Measurements from ENCODE around the gene CEP164.

Gene CEP164

DNA sequence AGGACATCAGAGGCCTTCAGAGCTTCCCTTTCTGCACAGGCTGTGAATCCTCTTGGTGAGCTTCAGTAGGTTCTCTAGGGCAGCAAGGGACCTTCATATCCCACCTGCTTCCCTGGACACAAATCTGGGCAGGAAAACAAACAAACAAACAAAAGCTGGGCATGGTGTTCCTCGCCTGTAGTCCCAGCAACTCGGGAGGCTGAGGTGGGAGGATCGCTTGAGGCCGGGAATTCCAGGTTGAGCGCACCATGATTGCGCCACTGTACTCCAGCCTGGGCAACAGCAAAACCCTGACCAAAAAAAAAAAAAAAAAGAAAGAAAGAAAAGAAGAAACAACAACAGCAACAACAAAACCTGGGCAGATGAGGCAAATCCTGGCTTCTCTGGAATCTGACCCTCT, 92.9 kb downstream of the CEP164 start:
- DNase-seq (ENCODE audit: low read depth), result no peak

DNA sequence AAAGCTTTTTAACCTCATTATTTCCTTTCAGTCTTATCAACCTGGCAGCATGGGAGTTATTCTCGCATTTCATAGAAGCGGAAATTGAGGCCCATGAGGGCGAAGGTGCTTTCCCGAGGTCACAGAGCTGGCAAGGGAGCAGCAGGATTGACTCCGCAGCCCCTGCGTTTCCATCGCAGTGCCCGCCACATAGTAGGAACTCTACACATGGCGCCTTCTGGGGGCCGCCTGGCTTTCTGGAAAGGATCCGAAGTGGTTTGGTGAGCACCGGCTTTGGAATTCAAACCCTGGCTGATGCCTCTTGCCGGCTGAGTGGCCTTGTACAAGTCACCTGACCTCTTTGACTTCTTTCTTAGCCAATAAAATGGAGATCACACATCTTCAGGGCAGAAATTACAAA, 93.4 kb downstream of the CEP164 start:
- DNase-seq (ENCODE audit: low read depth), result no peak

DNA sequence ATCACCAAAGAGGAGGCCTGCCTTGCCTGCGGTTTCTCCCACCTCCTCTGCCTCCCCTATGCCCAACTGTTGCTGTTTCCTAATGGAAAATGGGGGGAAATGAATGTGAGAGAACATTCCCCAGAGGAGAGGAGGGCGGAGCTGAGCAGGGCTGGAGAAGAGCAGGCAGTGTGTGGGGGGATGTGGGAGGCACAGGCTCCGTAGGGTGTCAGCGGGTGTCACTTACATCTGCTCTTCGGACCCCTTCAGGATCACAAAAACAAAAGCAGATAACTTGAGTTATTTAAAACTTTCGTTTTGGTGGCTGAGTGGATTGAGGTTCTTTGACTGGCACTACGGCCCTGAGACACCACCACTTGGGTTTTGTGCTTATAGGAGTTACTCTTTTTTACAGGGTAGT, 93.8 kb downstream of the CEP164 start:
- no peak for DNase-seq (ENCODE audit: low read depth)

DNA sequence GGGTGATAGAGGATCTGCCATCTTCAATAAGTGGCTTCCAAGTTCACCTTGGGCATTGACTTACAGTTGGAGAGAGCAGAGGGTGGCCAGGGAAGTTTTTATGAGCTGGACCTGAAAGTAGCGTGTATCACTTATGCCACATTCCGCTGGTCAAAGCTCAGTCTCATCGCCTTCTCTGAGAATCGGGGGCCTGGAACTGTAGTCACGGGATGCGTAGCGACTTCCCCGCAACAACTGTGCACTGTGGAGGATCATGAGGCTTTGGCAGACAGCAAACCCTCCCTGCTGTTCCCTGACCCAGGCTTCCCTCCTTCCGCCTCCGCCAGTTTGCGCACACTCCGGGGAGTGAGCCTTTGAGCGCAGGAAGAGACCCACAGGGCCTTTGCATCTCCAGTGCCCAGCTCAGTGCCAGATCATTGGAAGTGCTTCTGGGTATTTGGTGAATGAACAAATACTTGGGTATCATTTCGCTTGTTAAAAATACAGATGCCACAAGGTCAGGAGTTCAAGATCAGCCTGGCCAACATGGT, 95.5 kb downstream of the CEP164 start:
- DNase-seq (ENCODE audit: low read depth), result no peak

DNA sequence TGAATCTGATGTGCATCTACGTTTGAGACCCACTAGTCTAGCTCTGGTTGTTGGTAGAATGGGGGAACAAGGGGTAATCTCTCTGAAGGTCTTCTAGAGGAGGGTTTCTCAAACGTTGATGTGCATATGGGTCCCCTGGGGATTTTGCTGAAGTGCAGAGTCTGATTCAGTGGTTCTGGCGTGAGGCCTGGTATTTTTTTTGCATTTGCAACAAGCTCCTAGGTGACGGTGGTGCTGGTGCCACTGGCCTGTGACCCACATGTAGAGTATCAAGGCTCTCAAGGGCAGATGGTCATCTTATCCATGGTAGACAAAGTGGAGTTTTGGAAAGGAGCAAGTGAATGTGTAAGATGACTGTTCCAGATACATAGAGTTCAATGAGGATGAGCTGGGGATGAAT, 97.1 kb downstream of the CEP164 start:
- no peak for DNase-seq (ENCODE audit: low read depth)

DNA sequence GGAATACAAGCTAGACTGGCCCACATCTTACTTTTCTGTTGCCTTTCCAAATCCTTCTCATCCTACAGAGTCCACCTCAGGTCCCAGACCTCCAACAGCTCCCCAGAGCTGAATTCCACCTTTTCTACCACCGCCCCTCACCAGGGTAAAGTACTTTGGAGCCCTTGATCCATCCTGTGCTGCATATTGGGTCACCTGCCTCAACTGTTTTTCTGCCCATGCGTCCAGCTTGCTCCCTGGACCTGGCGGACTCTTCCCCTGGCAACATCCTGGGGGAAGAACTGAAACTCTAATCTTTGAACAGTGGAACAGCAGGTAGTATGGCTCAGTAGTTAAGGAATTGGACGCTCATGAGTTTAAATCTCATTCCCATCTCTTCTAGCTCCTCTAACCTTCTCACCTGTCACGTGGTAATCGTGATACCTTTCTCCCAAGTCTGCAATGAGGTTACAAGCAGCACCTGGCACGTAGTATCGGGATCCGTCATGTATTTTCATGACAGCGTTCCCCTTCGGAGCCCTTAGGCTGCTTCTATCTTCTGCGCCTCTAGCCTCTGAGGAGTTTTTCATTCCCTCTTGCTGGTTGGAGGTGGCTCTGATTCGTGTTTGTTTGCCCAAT, 98.1 kb downstream of the CEP164 start:
- DNase-seq (ENCODE audit: low read depth), result no peak

DNA sequence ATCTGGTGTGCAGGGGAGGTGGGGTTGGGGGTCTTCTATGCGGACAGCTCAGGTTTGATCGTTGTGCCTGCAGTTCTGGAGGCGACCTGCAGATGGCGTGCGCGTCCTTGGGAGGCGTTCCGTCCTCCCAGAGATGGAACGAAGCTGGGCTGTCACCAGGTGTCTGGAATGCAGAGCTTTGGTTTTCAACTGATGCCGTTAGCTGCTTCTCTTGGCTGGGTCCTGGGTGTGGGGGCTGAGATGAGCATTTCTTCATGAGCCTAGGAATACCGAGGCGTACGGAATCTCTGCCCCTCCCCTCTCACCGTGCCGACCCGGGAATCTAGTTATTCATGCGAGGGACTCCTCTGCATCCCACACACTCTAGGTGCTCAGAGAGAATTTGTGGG, 98.6 kb downstream of the CEP164 start:
- DNase-seq (ENCODE audit: low read depth), result peak; percentile 55

DNA sequence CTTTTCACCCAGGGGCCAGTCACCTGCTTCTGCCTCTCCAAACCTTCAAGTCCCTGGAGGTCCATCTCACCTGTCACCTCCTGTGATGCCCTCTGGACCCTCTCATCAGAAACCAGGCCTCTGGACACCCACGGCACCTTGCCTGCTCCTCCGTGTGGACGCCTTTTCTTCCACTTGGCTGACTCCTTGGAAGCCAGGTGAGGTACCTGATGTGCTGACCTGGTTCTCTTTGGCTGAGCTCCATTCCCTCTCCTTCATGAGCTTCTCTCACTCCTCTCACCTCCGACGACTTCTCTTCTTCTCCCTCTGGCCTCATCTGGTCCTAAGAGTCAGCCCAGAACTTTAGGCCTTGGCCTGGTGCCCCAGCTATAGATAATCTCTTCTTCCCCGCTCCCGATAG, 99.3 kb downstream of the CEP164 start:
- DNase-seq (ENCODE audit: low read depth), result no peak

DNA sequence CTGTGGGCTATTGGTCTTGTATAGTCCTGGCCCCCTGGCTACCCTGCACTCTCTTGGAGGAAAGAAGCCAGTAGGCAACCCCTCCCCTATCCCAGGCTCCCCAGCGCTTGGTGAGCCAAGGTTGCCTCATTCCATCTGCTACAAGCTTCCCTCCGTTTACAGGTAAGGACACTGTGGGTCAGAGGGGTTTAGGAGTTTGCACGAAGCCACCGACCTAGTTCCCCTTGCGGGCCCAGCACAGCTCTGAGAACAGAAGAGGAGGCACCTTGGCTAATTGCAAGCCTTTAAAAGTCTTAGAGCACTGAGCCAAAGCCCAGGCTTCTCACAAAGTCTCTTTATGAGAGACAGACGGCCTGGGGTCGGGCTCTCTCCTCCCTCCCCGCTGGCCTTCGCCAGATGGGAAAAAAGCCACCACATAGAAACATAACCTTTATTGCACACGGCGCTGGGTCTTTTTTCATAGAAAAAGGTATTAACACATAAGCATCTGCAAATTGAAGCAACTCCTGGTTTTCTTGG, 99.8 kb downstream of the CEP164 start:
- DNase-seq (ENCODE audit: low read depth), result no peak

DNA sequence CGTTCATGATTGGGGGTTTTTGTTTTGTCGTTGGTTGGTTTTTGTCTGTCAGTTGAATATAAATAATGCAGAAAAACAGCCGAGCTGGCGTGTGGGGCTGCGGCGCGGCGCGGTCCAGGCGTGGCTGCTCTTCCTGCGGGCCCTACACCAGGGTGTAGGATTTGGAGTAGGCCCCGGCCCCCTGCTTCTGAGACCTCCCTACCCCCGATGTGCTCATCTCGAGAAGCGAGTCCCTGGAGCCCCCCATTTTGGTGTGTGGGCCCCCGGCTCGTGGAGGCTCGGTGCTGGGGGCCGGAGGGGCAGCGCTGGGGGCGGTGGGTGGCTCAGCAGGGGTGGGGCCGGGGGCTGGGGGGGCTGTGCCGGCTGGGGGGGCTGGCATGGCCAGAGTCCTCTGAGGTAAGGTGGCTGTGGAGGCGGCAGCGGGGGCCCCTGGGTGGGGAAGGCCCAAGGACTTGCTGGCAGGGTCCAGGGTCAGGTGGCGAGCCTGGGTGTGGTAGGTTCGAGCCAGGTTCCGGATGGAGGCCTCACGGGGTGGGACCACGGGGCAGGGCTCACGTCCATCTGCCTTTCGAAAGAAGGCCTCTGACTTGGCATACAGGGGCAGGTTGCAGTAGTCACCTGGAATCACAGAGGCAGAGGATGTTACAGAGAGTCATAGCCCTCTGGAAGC, 100.7 kb downstream of the CEP164 start:
- DNase-seq (ENCODE audit: low read depth), result no peak

DNA sequence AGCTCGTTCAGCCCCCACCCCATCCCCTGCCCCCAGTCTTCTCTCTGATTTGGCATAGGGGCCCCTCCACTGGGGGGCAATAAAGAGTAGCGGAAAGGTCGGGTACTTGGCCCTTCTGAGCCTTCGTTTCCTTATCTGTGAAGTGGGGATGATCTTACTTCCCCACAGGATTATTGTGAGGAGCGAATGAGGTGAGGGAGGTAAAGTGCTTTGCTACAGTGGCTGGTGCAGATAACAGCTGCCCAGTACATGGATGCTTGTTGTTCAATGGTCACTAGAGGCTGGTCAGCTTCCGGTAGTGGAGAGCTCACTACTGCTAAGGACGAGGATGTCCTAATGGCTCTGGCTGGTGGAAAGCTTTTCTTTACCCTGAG, 101.2 kb downstream of the CEP164 start:
- no peak for DNase-seq (ENCODE audit: low read depth)

DNA sequence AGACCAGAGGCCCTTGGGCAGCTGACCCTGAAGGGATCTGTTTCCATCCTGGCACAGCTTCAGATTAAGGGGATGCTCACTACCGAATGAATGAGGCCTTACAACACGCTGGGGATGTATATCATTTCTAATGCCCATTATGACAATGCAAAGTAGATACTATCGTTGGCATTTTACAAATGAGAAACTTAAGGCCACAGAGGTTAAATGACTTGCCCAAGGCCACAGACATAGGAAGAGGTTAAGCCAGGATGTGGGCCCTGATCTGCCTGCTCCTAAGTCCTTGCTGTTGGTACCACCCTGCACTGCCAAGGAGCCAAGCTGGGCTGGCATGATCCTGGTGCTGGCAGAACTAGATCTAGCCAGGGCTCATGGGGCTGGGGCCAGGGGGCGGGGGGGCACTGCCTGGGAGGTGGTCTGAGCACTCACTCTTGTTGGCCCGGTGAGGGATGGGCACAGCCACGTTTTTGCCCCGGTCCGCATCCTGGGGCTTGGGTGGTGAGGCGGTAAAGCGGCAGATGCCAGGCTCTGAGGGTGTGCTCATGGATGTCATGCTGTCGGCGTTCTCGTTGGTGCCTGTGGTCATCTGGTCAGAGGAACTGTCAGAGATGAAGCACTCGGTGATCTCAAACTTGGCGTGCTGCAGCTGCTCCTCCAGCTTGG, 102.8 kb downstream of the CEP164 start:
- no peak for DNase-seq (ENCODE audit: low read depth)

DNA sequence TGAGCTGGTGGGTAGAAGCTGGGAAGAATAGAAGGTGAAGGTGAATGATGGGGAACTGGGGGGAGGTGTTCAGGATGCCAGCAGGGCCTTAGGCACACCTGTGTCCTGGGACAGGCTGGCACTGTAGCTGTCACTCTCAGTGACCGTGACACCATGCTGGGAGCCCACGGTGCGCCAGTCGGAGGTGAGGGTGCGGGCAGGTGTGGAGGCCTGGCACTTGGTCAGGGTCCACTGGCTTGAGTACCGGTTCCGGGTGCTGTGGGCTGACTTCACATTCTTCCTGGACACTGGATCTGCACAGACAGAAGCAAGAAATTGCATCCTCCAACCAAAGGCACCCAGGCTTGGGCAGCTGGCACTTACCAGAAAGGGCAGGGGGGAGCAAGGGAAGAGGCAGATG, 103.8 kb downstream of the CEP164 start:
- no peak for DNase-seq (ENCODE audit: low read depth)

DNA sequence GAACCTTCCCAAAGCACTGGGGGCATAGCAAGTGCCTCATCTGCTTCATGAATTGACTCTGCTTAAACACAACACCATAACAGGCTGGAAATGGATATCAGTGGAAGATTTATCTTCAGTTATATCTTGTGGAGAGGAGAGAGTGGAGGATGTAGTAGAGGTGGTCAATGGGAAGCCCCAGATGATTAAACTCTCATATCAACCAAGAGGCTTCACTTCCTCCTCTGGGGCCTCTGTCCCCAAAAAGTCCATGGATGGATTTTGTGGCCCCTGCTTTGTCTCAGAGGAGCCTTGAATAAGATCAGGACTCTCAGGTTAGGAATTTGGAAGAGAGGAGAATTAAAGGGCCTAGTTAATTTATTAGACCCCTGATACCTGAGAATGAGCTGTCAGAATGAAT, 106.1 kb downstream of the CEP164 start:
- no peak for DNase-seq (ENCODE audit: low read depth)

DNA sequence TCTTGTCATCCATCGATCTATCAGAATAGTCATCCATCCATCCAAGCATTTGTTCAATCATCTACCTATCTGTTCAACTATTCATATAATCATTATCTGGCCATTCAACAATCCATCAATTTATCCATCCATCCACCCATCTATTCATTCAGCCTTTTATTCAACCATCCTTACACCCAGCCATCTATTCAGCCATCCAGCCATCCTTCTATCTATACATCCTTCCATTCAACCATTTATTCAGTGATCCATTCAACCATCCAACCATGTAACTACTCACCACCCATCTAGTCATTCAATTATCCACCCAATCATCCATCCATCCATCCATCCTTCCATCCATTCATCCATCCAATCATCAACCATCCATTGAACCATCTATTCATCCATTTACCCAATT, 106.8 kb downstream of the CEP164 start:
- no peak for DNase-seq (ENCODE audit: low read depth)

DNA sequence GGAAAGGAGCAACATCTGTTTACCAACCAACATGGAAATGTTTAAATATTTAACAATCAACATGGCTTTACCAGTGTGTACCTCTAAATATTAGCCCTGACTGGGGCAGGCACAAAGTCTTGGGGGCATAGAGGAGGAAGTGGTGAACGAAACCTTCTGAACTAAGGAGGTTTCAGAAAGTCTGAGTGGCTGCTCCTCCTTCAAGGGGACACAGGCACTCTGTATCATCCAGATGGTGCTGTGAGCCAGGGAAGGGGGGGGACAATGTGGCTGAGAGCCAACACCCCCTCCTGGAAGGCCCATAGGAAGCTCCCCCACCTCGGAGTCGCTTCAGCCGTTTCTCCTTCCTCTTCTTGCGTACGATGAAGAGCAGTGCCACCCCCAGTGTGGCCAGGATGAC, 107.7 kb downstream of the CEP164 start:
- DNase-seq (ENCODE audit: low read depth), result no peak

DNA sequence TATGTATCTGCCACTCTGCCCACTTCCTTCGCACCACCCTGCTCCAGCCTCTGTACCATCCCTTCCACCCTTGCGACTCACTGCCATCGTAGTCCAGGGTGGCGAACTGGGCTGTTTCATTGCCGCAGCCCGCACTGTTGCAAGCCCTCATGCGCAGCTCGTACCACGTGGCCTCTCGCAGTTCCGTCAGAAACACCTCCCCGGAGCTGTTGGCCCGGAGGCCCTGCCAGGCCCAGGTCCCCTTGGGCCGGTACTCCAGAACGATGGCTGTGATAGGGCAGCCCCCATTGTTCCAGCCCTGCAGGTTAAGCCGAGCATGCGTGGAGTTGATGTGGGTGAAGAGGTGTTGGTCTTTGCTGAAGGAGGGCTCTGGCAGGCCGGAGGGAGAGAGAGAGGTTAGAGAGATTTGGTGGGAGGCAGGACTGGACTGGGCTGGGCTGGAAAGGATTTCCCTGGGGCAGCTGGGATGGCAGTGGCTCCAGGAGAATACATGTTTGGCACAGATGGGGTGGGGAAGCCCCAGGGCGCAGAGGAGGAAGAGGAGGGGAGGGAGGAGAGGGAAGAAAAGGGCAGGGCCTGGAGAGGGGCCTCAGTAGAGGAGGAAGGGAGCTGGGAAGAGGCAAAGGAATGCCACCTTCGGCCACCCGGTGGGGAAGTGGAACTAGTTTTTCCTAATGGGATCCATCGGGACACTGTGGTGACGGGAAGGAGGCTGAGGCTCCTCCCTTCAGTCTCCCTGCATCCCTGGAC, 109.6 kb downstream of the CEP164 start:
- DNase-seq (ENCODE audit: low read depth), result no peak

DNA sequence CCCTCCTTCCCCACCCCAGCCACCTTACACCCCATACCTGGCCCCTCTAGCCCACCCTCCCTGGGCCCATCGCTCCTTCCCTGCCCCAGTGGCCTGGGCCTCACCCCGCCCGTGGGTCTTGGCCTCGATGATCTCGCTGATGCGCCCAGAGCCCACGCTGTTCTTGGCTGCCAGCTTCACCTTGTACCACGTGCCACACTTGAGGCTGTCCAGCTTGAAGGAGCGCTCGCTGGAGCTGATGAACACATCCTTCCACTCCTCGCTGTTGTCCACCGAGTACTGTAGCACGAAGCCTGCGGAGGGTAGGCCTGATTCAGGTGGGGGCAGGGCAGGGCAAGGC, 110.1 kb downstream of the CEP164 start:
- no peak for DNase-seq (ENCODE audit: low read depth)

DNA sequence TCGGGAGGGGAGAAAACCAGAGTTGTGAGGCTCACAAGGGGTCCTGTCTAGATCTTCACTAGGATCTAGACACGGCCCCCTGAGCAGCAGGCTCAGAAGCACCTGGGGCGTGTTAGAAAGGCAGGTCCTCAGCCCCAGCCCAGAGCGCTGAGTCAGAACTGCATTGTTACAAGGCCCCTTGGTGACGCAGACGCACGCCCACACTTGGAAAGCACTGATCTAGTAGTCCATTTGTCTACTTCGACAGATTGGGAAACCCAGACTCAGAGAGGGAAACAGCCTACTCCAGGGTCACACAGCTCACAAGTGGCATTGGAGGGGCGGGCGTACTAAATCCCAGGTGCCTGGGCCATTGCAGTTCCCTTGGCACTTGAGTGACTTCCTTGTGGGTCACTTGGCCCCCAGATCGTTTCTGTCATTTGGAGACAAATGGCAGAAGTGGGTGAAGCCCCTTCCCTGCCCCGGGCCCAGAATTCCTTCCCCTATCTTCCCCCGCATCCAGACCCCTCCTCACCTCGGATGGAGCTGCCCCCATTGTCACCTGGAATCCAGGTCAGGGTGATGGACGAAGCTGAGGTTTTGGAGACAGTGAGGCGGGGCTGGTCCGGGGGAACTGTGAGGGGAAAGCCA, 110.8 kb downstream of the CEP164 start:
- DNase-seq (ENCODE audit: low read depth), result no peak

DNA sequence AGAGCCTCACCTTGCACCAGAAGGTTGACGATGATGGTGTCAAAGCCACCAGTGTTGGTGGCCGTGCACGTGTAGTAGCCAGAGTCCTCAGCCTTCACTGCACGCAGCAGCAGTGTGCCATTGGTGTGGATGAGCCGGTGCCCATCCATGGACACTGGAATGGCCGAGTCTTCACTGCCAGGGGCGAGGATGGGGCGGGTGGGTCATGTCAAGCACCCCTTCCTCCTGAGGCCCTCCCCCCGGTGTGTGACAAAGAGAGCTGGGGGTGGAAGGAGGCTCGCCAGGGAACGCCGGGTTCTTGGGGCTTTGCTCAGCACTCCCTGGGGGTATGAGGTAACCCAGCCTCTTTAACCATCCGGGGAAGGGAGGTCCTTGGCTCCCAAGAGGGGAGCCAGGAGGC, 111.6 kb downstream of the CEP164 start:
- DNase-seq (ENCODE audit: low read depth), result no peak

DNA sequence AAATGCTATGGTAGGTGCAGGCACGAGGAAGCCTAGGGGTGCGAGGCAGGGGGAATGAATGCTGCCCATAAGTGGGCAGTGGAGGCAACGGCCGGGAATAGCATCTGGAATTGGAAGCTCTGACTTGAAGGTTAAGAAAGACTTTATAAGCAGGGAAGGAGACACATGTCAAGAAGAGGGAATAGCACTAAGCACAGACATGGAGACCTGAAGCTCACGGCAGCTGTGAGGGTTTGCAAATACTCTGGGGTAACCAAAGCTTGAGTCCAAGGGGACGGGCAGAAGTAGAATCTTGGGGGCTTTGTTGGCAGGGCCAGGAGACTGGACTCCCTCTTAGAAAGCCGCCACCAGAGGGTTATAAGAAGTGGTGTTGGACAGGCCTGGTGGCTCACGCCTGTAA, 112.6 kb downstream of the CEP164 start:
- no peak for DNase-seq (ENCODE audit: low read depth)
